Activated CD8-positive, alpha-beta T cell treated with anti-CD3 and anti-CD28 coated beads for 36 hours (primary cell): Measurements from ENCODE around the gene ZMYND10. TPM values are rescaled to one million over a fixed set of nuclear protein-coding genes. Genes with fewer than 3 reads are reported as not detected.

Source experiments
- ATAC-seq: fragments of 200-7000 bp; cut with Tn5 transposase; one replicate; pipeline ENCODE4 v1.10.0; 2021; ENCODE audit warnings: mild to moderate bottlenecking, moderate library complexity
- CTCF ChIA-PET: fragments of 350-600 bp; sonication (Branson Sonifier 250); formaldehyde crosslinking; loops from one replicate; lab custom pipeline; 2021; ENCODE audit warnings: antibody characterized with exemption; lab: Charles Lee
- POLR2A ChIA-PET: fragments of 350-600 bp; sonication (Branson Sonifier 250); formaldehyde crosslinking; loops from one replicate; lab custom pipeline; 2021; ENCODE audit warnings: antibody characterized with exemption; lab: Charles Lee
- DNase-seq: peaks from one replicate; pipeline ENCODE4 v3.0.0-alpha.2; 2020
- H3K27ac Mint-ChIP-seq: one replicate; pipeline ENCODE4 v1.8.0; 2021; ENCODE audit warnings: mild to moderate bottlenecking, mixed read lengths
- H3K27me3 Mint-ChIP-seq: one replicate; pipeline ENCODE4 v1.8.0; 2021; ENCODE audit warnings: mixed read lengths
- H3K36me3 Mint-ChIP-seq: one replicate; pipeline ENCODE4 v1.8.0; 2021; ENCODE audit warnings: low read depth, mixed read lengths
- H3K4me1 Mint-ChIP-seq: one replicate; pipeline ENCODE4 v1.8.0; 2021; ENCODE audit warnings: low read depth, mixed read lengths
- H3K4me3 Mint-ChIP-seq: one replicate; pipeline ENCODE4 v1.8.0; 2021; ENCODE audit warnings: mild to moderate bottlenecking, moderate library complexity, mixed read lengths
- H3K9me3 Mint-ChIP-seq: one replicate; pipeline ENCODE4 v1.8.0; 2021; ENCODE audit warnings: mixed read lengths
- intact Hi-C: fragments of 100-400 bp; cut with micrococcal nuclease; formaldehyde crosslinking; loops from one replicate; pipeline ENCODE4 v1.10.0; 2022
- total RNA-seq, 2 experiments: library from RNA; stranded (reverse); gene quantifications; one replicate each; pipeline ENCODE4 v1.2.3, GENCODE V29; 2021
- TF ChIP-seq, protein P1 (sequence below): fragments of 200-600 bp; IDR thresholded peaks from one replicate; pipeline ENCODE4 v1.8.0; 2022; ENCODE audit warnings: antibody characterized with exemption, mild to moderate bottlenecking

Gene ZMYND10
- total RNA-seq, 2 experiments from 2014 or later: 1.5 to 2.6 TPM

- DNase-seq (no peak), ATAC-seq (no peak)
- Mint-ChIP-seq H3K27me3 (no peaks in the 10 kb centered on the region), H3K4me1 (peaks cover 48% of the 10 kb centered on the region), H3K4me3 (no peak overlapping the region), H3K36me3 (peaks cover 25% of the 10 kb centered on the region), H3K9me3 (no peaks in the 10 kb centered on the region), H3K27ac (no peak overlapping the region)
- POLR2A ChIA-PET: interaction anchor here (0.6 to 6.9 kb wide), 5 partner anchors 9 to 214 kb away, joined by 3 to 137 read pairs (median 4); partner anchors contain the start of genes HEMK1 and RASSF1
- TF ChIP-seq, protein P1, sequence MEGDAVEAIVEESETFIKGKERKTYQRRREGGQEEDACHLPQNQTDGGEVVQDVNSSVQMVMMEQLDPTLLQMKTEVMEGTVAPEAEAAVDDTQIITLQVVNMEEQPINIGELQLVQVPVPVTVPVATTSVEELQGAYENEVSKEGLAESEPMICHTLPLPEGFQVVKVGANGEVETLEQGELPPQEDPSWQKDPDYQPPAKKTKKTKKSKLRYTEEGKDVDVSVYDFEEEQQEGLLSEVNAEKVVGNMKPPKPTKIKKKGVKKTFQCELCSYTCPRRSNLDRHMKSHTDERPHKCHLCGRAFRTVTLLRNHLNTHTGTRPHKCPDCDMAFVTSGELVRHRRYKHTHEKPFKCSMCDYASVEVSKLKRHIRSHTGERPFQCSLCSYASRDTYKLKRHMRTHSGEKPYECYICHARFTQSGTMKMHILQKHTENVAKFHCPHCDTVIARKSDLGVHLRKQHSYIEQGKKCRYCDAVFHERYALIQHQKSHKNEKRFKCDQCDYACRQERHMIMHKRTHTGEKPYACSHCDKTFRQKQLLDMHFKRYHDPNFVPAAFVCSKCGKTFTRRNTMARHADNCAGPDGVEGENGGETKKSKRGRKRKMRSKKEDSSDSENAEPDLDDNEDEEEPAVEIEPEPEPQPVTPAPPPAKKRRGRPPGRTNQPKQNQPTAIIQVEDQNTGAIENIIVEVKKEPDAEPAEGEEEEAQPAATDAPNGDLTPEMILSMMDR: no peak
- intact Hi-C loops: no loop called here
- CTCF ChIA-PET: interaction anchor here (1.2 to 4.3 kb wide), 3 partner anchors 17 to 196 kb away, joined by 3 to 15 read pairs (median 3); no protein-coding TSS in a partner anchor
These were observed 9.3 kb upstream of the ZMYND10 start for GRCh38 chr3:50354850-50355249.

- H3K27ac Mint-ChIP-seq: peak overlapping the region; percentile 5
These were observed 8.7 kb upstream of the ZMYND10 start for GRCh38 chr3:50354186-50354764.

GRCh38 chr3:50353245-50354004, 7.9 kb upstream of the ZMYND10 start:
- POLR2A ChIA-PET: interaction anchor here (0.6 to 6.9 kb wide), 4 partner anchors 15 to 1053 kb away, joined by 3 to 137 read pairs (median 3); partner anchors contain the start of genes HEMK1 and RASSF1
- TF ChIP-seq, protein P1: no peak
- no peak for DNase-seq
- ATAC-seq: no peak
- CTCF ChIA-PET: interaction anchor here (0.9 to 4.3 kb wide), 8 partner anchors 9 to 219 kb away, joined by 3 to 15 read pairs (median 6); partner anchors contain the start of gene RASSF1
- intact Hi-C loops: no loop called here
- Mint-ChIP-seq H3K27ac (no peak overlapping the region), H3K4me3 (no peak overlapping the region), H3K36me3 (peaks cover 24% of the 10 kb centered on the region), H3K4me1 (peaks cover 59% of the 10 kb centered on the region), H3K9me3 (no peaks in the 10 kb centered on the region), H3K27me3 (no peaks in the 10 kb centered on the region)

More at GRCh38 chr3:50354186-50354764, 8.7 kb upstream of the ZMYND10 start:
- no peaks in the 10 kb centered on the region for H3K27me3 Mint-ChIP-seq
- DNase-seq: no peak
- H3K4me3 Mint-ChIP-seq: no peak overlapping the region
- ChIA-PET POLR2A (interaction anchor here (0.6 to 6.9 kb wide), 6 partner anchors 10 to 1052 kb away, joined by 3 to 137 read pairs (median 3); partner anchors contain the start of gene RASSF1), CTCF (interaction anchor here (0.9 to 4.3 kb wide), 5 partner anchors 16 to 218 kb away, joined by 3 to 15 read pairs (median 3); no protein-coding TSS in a partner anchor)
- H3K9me3 Mint-ChIP-seq: no peaks in the 10 kb centered on the region
- H3K4me1 Mint-ChIP-seq: peaks cover 50% of the 10 kb centered on the region
- intact Hi-C loops: no loop called here
- ATAC-seq: no peak
- peaks cover 25% of the 10 kb centered on the region for H3K36me3 Mint-ChIP-seq
- TF ChIP-seq, protein P1: no peak

DNA sequence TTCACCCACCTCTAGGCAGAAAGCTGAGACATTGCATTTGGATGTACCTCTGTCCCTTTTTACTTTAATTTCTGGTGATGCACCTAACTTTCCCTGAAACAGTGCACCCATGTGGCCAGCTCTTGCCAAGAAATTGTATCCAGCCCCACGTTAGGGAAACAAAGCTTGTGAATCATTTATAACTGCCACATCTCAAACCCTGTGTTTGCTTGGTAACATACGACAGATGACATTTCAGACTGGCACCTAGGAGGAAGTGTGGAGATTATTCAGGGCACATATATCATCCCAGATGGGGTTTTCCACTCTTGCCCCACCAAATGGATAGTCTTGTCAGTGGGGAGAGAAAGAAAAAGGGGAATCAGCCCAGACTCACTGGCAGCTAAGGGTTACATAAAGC, 7.2 kb upstream of the ZMYND10 start:
- intact Hi-C loops: no loop called here
- H3K4me3 Mint-ChIP-seq: no peak overlapping the region
- ChIA-PET CTCF (interaction anchor here (1.0 to 4.3 kb wide), 8 partner anchors 9 to 220 kb away, joined by 3 to 15 read pairs (median 6); partner anchors contain the start of gene RASSF1), POLR2A (interaction anchor here (0.9 to 6.9 kb wide), 2 partner anchors 15 to 216 kb away, joined by 3 to 137 read pairs; partner anchors contain the start of genes HEMK1 and RASSF1)
- TF ChIP-seq, protein P1: no peak
- H3K4me1 Mint-ChIP-seq: peaks cover 59% of the 10 kb centered on the region
- DNase-seq: peak; percentile 48
- H3K27ac Mint-ChIP-seq: no peak overlapping the region
- H3K36me3 Mint-ChIP-seq: peaks cover 24% of the 10 kb centered on the region
- H3K9me3 Mint-ChIP-seq: no peaks in the 10 kb centered on the region
- ATAC-seq: no peak
- H3K27me3 Mint-ChIP-seq: no peaks in the 10 kb centered on the region
